ENCODE data around the gene DRP2.
A peak's percentile ranks its signal among the peaks of the same experiment; 100 is the strongest.

DRP2 gene

GRCh38 chrX:101241531-101241930 lies 21.9 kb downstream of the DRP2 start:
- TF ChIP-seq CTCF (IDR thresholded peaks at IDR 0.05; ENCODE audit: low read depth, low read length), result no peak
- H3K4me3 ChIP-seq (ENCODE audit: low read depth, low read length), result no peak overlapping the region

GRCh38 chrX:101252634-101253033 lies 33.0 kb downstream of the DRP2 start:
- H3K4me3 ChIP-seq (ENCODE audit: low read depth, low read length), result no peak overlapping the region
- no peak for TF ChIP-seq CTCF (IDR thresholded peaks at IDR 0.05; ENCODE audit: low read depth, low read length)

GRCh38 chrX:101257448-101258258 lies 38.1 kb downstream of the DRP2 start:
- no peak for TF ChIP-seq CTCF (IDR thresholded peaks at IDR 0.05; ENCODE audit: low read depth, low read length)
- no peak overlapping the region for H3K4me3 ChIP-seq (ENCODE audit: low read depth, low read length)

- no peak for TF ChIP-seq CTCF (IDR thresholded peaks at IDR 0.05; ENCODE audit: low read depth, low read length)
These were observed 38.6 kb downstream of the DRP2 start for GRCh38 chrX:101258259-101258581.

GRCh38 chrX:101260435-101260834 lies 40.8 kb downstream of the DRP2 start:
- peak; percentile 7; the same call in 1 of the 2 replicates for TF ChIP-seq CTCF (IDR thresholded peaks at IDR 0.05; ENCODE audit: low read depth, low read length)
- H3K4me3 ChIP-seq (ENCODE audit: low read depth, low read length), result no peak overlapping the region

More at GRCh38 chrX:101258259-101258581, 38.6 kb downstream of the DRP2 start:
- H3K4me3 ChIP-seq (ENCODE audit: low read depth, low read length), result no peak overlapping the region

GRCh38 chrX:101262590-101262989 lies 43.0 kb downstream of the DRP2 start:
- TF ChIP-seq CTCF (IDR thresholded peaks at IDR 0.05; ENCODE audit: low read depth, low read length), result no peak
- H3K4me3 ChIP-seq (ENCODE audit: low read depth, low read length), result no peak overlapping the region

GRCh38 chrX:101263766-101264165 lies 44.2 kb downstream of the DRP2 start:
- no peak overlapping the region for H3K4me3 ChIP-seq (ENCODE audit: low read depth, low read length)
- TF ChIP-seq CTCF (IDR thresholded peaks at IDR 0.05; ENCODE audit: low read depth, low read length), result no peak
